ENCODE results near the gene IFNK.
A peak's percentile ranks its signal among the peaks of the same experiment; 100 is the strongest.

IFNK gene

GRCh38 chr9:27529316-27530278, 5.5 kb downstream of the IFNK start, which contains the start of gene MOB3B:
Gene MOB3B, minus strand, starts transcription at chr9:27529814. Its CDS starts 74,264 bp downstream, at chr9:27455550.
- Histone ChIP-seq H2AFZ (ENCODE audit: low read depth, low read length) (peak within 1 kb of the TSS; percentile 33), H4K20me1 (ENCODE audit: insufficient read depth, low read length) (0 out of 2 replicates have a peak, but pooled peaks cover 6% of the 10 kb centered on the region), H3K27ac (ENCODE audit: low read length) (no peak within 1 kb of the TSS), H3K9ac (ENCODE audit: low read length) (peak within 1 kb of the TSS; percentile 54), H3K79me2 (ENCODE audit: low read length) (no peaks in the 10 kb centered on the region), H3K4me1 (ENCODE audit: low read length) (peaks cover 12% of the 10 kb centered on the region), H3K9me3 (ENCODE audit: insufficient read depth, low read length) (no peaks in the 10 kb centered on the region), H3K4me2 (ENCODE audit: low read length) (peak within 1 kb of the TSS; percentile 68), H3K27me3 (ENCODE audit: low read depth, low read length) (peaks cover 60% of the 10 kb centered on the region), H3K4me3 (ENCODE audit: low read length) (peak within 1 kb of the TSS; percentile 78), H3K36me3 (replicated peaks; ENCODE audit: low read depth, low read length) (no peaks in the 10 kb centered on the region)
- TF ChIP-seq, protein P1, sequence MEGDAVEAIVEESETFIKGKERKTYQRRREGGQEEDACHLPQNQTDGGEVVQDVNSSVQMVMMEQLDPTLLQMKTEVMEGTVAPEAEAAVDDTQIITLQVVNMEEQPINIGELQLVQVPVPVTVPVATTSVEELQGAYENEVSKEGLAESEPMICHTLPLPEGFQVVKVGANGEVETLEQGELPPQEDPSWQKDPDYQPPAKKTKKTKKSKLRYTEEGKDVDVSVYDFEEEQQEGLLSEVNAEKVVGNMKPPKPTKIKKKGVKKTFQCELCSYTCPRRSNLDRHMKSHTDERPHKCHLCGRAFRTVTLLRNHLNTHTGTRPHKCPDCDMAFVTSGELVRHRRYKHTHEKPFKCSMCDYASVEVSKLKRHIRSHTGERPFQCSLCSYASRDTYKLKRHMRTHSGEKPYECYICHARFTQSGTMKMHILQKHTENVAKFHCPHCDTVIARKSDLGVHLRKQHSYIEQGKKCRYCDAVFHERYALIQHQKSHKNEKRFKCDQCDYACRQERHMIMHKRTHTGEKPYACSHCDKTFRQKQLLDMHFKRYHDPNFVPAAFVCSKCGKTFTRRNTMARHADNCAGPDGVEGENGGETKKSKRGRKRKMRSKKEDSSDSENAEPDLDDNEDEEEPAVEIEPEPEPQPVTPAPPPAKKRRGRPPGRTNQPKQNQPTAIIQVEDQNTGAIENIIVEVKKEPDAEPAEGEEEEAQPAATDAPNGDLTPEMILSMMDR (IDR thresholded peaks at IDR 0.05; ENCODE audit: low read depth, low read length) = peak; percentile 70
- no peak for TF ChIP-seq EZH2phosphoT487 (IDR thresholded peaks at IDR 0.05; ENCODE audit: low read depth)

- H3K9me3 ChIP-seq (ENCODE audit: insufficient read depth, low read length) = no peaks in the 10 kb centered on the region
- H4K20me1 ChIP-seq (ENCODE audit: insufficient read depth, low read length) = 0 out of 2 replicates have a peak, but pooled peaks cover 6% of the 10 kb centered on the region
- H2AFZ ChIP-seq (ENCODE audit: low read depth, low read length) = no peak overlapping the region
- no peaks in the 10 kb centered on the region for H3K36me3 ChIP-seq (replicated peaks; ENCODE audit: low read depth, low read length)
- H3K4me2 ChIP-seq (ENCODE audit: low read length) = no peak overlapping the region
- H3K79me2 ChIP-seq (ENCODE audit: low read length) = no peaks in the 10 kb centered on the region
- peaks cover 12% of the 10 kb centered on the region for H3K4me1 ChIP-seq (ENCODE audit: low read length)
- TF ChIP-seq, protein P1 (IDR thresholded peaks at IDR 0.05; ENCODE audit: low read depth, low read length) = no peak
- no peak for TF ChIP-seq EZH2phosphoT487 (IDR thresholded peaks at IDR 0.05; ENCODE audit: low read depth)
- H3K4me3 ChIP-seq (ENCODE audit: low read length) = no peak overlapping the region
- H3K27me3 ChIP-seq (ENCODE audit: low read depth, low read length) = peaks cover 50% of the 10 kb centered on the region
- H3K27ac ChIP-seq (ENCODE audit: low read length) = no peak overlapping the region
- H3K9ac ChIP-seq (ENCODE audit: low read length) = no peak overlapping the region
Measured at GRCh38 chr9:27530915-27531755, 7.0 kb downstream of the IFNK start.

DNA sequence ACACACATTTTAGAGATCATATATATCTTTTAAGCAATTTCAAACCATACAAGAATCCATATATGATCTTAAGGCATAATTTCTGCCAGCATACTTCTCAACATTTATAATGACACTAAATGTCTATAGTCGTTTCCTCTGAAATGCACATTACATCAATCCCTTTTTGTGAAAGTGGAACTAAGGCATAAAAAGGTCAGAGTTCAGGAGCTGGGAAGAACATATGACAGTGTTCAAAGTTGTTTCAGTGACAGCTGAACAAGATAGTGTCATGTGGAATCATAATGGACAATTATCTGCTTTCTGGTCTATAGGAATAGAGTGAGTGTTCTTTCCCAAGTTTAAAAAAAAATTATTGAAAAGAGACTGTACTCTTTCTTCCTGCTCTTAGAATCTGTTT, 8.0 kb downstream of the IFNK start:
- Histone ChIP-seq H2AFZ (ENCODE audit: low read depth, low read length) (no peak overlapping the region), H3K9ac (ENCODE audit: low read length) (no peak overlapping the region), H3K27me3 (ENCODE audit: low read depth, low read length) (peaks cover 44% of the 10 kb centered on the region), H3K4me3 (ENCODE audit: low read length) (no peak overlapping the region), H3K36me3 (replicated peaks; ENCODE audit: low read depth, low read length) (no peaks in the 10 kb centered on the region), H4K20me1 (ENCODE audit: insufficient read depth, low read length) (0 out of 2 replicates have a peak, but pooled peaks cover 6% of the 10 kb centered on the region), H3K9me3 (ENCODE audit: insufficient read depth, low read length) (no peaks in the 10 kb centered on the region), H3K4me2 (ENCODE audit: low read length) (no peak overlapping the region), H3K79me2 (ENCODE audit: low read length) (no peaks in the 10 kb centered on the region), H3K4me1 (ENCODE audit: low read length) (peaks cover 12% of the 10 kb centered on the region), H3K27ac (ENCODE audit: low read length) (no peak overlapping the region)
- TF ChIP-seq EZH2phosphoT487 (IDR thresholded peaks at IDR 0.05; ENCODE audit: low read depth) = no peak
- TF ChIP-seq, protein P1 (IDR thresholded peaks at IDR 0.05; ENCODE audit: low read depth, low read length) = no peak

All from OCI-LY3 (cell line).